GM21619 (cell line): ENCODE data around the gene C8A.

ENCODE experiments used
- ATAC-seq: cut with Tn5 transposase; IDR thresholded peaks from one replicate; pipeline ENCODE4 v1.9.1; 2021; ENCODE audit not compliant: unreplicated experiment

The C8A gene

DNA sequence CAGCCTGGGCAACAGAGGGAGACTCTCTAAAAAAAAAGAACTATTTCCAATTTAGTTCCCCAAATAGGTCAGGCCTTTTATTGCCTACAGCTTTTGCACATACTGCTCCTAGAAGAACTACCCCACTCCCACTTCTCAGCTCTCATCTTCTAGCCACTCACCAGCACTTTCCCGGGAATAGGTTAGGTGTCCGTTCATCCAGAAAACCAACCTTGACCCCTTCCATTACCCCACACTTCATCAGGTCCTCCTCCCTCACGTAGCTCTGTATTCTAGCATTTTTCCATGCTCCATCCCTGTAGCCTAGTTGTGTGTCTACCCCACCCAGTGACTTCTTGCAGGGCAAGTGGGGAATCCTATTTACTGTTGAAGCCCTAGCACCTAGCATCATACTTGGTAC, 68.6 kb downstream of the C8A start:
- ATAC-seq, result no peak

GRCh38 chr1:56924116-56924515, 69.5 kb downstream of the C8A start:
- ATAC-seq, result no peak

- ATAC-seq, result no peak
Measured at GRCh38 chr1:56925193-56925592, 70.6 kb downstream of the C8A start.

GRCh38 chr1:56927171-56927570, 72.6 kb downstream of the C8A start:
- no peak for ATAC-seq

- ATAC-seq, result no peak
Measured at GRCh38 chr1:56927986-56928385, 73.4 kb downstream of the C8A start.

DNA sequence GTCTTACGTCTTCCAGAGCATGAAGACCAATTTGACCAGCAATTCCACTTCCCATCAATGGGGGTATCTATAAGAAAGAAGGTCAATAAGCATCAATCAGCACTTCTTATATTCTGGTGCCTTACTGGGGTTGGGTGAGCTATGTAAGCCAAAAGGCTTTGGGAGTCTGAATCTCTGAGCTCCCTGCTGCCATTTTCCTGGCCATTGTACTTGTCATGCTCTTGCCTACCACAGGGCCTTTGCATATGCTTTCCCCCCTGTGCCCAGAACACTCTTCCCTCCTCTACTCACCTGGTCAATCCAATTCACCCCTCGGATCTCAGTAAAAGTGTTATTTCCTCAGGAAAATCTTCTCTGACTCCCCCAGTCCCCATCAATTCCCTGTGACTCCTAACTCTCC, 74.9 kb downstream of the C8A start:
- ATAC-seq, result no peak

DNA sequence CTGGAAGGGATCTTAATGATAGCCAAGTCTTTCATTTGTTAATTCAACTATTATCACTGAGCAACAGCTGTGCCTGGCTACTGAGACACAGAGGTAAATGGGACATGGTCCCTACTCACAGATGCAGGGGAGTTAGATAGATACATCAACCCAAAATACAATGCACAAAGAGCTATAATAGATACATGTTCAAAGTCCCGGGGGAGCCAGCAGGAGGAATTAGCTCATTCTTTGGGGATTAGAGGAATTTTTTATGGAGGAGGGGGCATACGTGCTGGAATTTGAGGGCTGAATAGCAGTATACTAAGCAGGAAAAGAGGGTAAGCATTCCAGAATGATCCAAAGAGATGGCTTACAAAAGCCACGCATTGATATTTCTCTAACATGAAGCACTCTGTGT, 76.6 kb downstream of the C8A start:
- ATAC-seq, result no peak

DNA sequence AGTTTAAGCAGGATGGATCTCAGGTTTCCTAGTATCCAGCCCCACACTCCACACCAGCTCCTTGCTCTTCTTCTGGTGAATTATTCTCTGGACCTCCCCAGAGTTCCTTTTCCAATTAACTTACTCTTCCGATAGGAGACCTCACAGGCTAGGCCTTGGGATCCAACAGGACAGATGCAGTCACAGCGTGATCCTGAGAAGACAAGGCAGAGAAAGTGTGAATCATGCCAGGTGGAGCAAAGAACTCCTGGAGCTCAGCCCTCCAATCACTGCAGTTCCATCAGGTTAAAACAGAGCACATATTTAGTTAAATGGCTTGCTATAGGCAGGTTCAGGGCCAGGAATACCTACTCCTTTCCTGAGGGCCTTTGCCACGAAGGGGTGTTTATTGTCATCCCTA, 77.1 kb downstream of the C8A start:
- ATAC-seq, result no peak

GRCh38 chr1:56933161-56933560, 78.6 kb downstream of the C8A start:
- ATAC-seq, result no peak

- ATAC-seq, result no peak
Measured at GRCh38 chr1:56933606-56934005, 79.0 kb downstream of the C8A start.

- no peak for ATAC-seq
Measured at GRCh38 chr1:56934430-56935060, 79.9 kb downstream of the C8A start.

- no peak for ATAC-seq
Measured at GRCh38 chr1:56938646-56939045, 84.0 kb downstream of the C8A start.

GRCh38 chr1:56939209-56939608, 84.6 kb downstream of the C8A start:
- no peak for ATAC-seq

- ATAC-seq, result no peak
Measured at GRCh38 chr1:56940039-56940438, 85.4 kb downstream of the C8A start.

- no peak for ATAC-seq
Measured at GRCh38 chr1:56948403-56949023, 93.9 kb downstream of the C8A start.

DNA sequence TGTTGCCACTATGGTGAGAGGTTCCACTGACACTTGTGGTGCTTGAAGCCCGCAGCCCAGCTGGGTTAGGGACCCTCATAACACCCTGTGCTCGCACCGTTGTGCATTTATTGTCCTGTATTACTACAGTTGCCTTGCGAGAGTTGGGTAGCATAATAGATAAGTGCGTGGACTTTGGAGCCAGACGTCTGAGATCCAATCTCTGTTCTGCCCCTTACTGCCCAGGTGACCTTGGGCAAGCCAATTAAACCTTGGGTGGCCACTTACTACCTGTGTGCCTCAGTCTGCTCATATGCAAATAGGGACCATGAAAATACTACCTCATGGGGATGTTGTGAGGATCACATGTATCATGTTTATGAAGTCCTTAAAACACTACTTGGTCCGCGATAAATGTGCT, 97.9 kb downstream of the C8A start:
- no peak for ATAC-seq

- ATAC-seq, result no peak
Measured at GRCh38 chr1:56953386-56953785, 98.8 kb downstream of the C8A start.

GRCh38 chr1:56954664-56955063, 100.1 kb downstream of the C8A start:
- ATAC-seq, result no peak

GRCh38 chr1:56957931-56958330, 103.3 kb downstream of the C8A start:
- no peak for ATAC-seq

DNA sequence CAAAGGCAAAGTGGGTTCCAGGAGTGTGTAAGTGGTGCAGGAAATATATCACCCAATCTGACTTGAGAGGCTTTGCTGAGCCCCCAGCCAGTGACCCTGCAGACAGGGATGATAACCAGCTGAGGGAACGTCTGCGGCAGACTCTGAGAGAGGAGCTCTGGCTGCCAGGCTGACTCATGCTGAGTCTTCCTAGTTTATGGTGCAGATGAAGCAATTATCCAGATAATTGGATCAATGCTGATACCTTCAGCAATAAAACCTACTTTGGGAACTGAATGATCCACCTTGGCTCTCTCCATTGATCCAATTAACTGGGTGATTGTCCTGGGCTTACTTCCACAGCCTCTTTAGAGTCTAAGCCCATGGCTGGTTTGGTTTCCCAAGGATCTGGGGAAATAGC, 103.9 kb downstream of the C8A start:
- no peak for ATAC-seq

GRCh38 chr1:56961426-56961825, 106.8 kb downstream of the C8A start:
- ATAC-seq, result no peak

DNA sequence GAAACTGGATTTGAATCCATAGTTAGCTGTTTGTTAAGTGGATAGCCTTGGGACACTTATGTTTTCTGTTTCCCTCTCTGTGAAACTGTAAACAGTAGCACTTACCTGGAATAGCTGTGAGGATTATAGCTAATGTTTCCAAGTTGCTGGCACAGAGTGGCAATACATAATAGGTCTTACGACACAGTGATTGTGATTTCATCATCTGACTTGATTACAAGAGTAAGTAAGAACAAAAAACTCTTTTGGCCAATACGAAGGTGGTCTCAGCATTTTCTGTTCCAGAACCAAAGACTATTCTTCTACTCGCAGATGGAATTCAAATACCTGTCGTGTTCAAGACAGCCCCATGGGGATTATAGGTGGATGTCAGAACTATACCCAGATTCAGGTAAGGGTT, 109.1 kb downstream of the C8A start:
- no peak for ATAC-seq

- no peak for ATAC-seq
Measured at GRCh38 chr1:56964349-56965017, 109.9 kb downstream of the C8A start.
